ENCODE measurements around the gene DCAF5. TPM values are rescaled to one million over a fixed set of nuclear protein-coding genes. Genes with fewer than 3 reads are reported as not detected.

Gene DCAF5
- total and polyA plus RNA-seq, 9 donors = 22.4 to 43.1 (median 36.7) TPM

GRCh38 chr14:69131176-69131575 lies 21.7 kb downstream of the DCAF5 start:
- no CpG with 5 or more reads among the region's 2 CpGs for WGBS (ENCODE audit: insufficient coverage)
- DNase-seq = no peak
- Histone ChIP-seq H3K27me3 (ENCODE audit: control insufficient read depth, insufficient read depth, low read length) (no peaks in the 10 kb centered on the region), H3K36me3 (ENCODE audit: control insufficient read depth, insufficient read depth, low read length) (no peaks in the 10 kb centered on the region), H3K4me1 (ENCODE audit: control insufficient read depth, insufficient read depth, low read length) (peaks cover 3% of the 10 kb centered on the region), H3K9me3 (replicated peaks; ENCODE audit: control insufficient read depth, low read depth, low read length) (no peaks in the 10 kb centered on the region), H3K27ac (ENCODE audit: low read length) (no peak overlapping the region), H3K4me3 (ENCODE audit: low read length) (no peak overlapping the region)

- H3K9me3 ChIP-seq (replicated peaks; ENCODE audit: control insufficient read depth, low read depth, low read length) = no peaks in the 10 kb centered on the region
- H3K27ac ChIP-seq (ENCODE audit: low read length) = peak overlapping the region; percentile 54
- H3K4me1 ChIP-seq (ENCODE audit: control insufficient read depth, insufficient read depth, low read length) = peaks cover 3% of the 10 kb centered on the region
- DNase-seq = peak; percentile 91
- H3K36me3 ChIP-seq (ENCODE audit: control insufficient read depth, insufficient read depth, low read length) = no peaks in the 10 kb centered on the region
- no peaks in the 10 kb centered on the region for H3K27me3 ChIP-seq (ENCODE audit: control insufficient read depth, insufficient read depth, low read length)
- H3K4me3 ChIP-seq (ENCODE audit: low read length) = no peak overlapping the region
- WGBS (ENCODE audit: insufficient coverage) = 14% methylated on average over 6 of the region's 7 CpGs
Measured at GRCh38 chr14:69129264-69129880, 23.5 kb downstream of the DCAF5 start.

- Histone ChIP-seq H3K4me1 (ENCODE audit: control insufficient read depth, insufficient read depth, low read length) (no peaks in the 10 kb centered on the region), H3K4me3 (ENCODE audit: low read length) (no peak overlapping the region), H3K27ac (ENCODE audit: low read length) (no peak overlapping the region), H3K36me3 (ENCODE audit: control insufficient read depth, insufficient read depth, low read length) (peaks cover 40% of the 10 kb centered on the region), H3K9me3 (replicated peaks; ENCODE audit: control insufficient read depth, low read depth, low read length) (no peaks in the 10 kb centered on the region), H3K27me3 (ENCODE audit: control insufficient read depth, insufficient read depth, low read length) (no peaks in the 10 kb centered on the region)
- no CpG with 5 or more reads among the region's 1 CpG for WGBS (ENCODE audit: insufficient coverage)
- no peak for DNase-seq
Measured at GRCh38 chr14:69118305-69118704, 34.6 kb downstream of the DCAF5 start.

- Histone ChIP-seq H3K9me3 (replicated peaks; ENCODE audit: control insufficient read depth, low read depth, low read length) (no peaks in the 10 kb centered on the region), H3K4me1 (ENCODE audit: control insufficient read depth, insufficient read depth, low read length) (no peaks in the 10 kb centered on the region), H3K36me3 (ENCODE audit: control insufficient read depth, insufficient read depth, low read length) (peaks cover 41% of the 10 kb centered on the region), H3K4me3 (ENCODE audit: low read length) (no peak overlapping the region), H3K27me3 (ENCODE audit: control insufficient read depth, insufficient read depth, low read length) (no peaks in the 10 kb centered on the region), H3K27ac (ENCODE audit: low read length) (no peak overlapping the region)
- DNase-seq = no peak
- WGBS (ENCODE audit: insufficient coverage) = 62% methylated on average over 3 of the region's 6 CpGs
Measured at GRCh38 chr14:69117020-69117767, 35.7 kb downstream of the DCAF5 start.

- Histone ChIP-seq H3K27me3 (ENCODE audit: control insufficient read depth, insufficient read depth, low read length) (no peaks in the 10 kb centered on the region), H3K27ac (ENCODE audit: low read length) (no peak overlapping the region), H3K4me1 (ENCODE audit: control insufficient read depth, insufficient read depth, low read length) (no peaks in the 10 kb centered on the region), H3K4me3 (ENCODE audit: low read length) (no peak overlapping the region), H3K9me3 (replicated peaks; ENCODE audit: control insufficient read depth, low read depth, low read length) (no peaks in the 10 kb centered on the region), H3K36me3 (ENCODE audit: control insufficient read depth, insufficient read depth, low read length) (peaks cover 45% of the 10 kb centered on the region)
- DNase-seq = no peak
- no CpG with 5 or more reads among the region's 3 CpGs for WGBS (ENCODE audit: insufficient coverage)
Measured at GRCh38 chr14:69115407-69116185, 37.3 kb downstream of the DCAF5 start.

- no peaks in the 10 kb centered on the region for H3K27me3 ChIP-seq (ENCODE audit: control insufficient read depth, insufficient read depth, low read length)
- H3K27ac ChIP-seq (ENCODE audit: low read length) = no peak overlapping the region
- WGBS (ENCODE audit: insufficient coverage) = 82% methylated on average over 1 of the region's 2 CpGs
- no peak for DNase-seq
- no peaks in the 10 kb centered on the region for H3K9me3 ChIP-seq (replicated peaks; ENCODE audit: control insufficient read depth, low read depth, low read length)
- H3K36me3 ChIP-seq (ENCODE audit: control insufficient read depth, insufficient read depth, low read length) = peaks cover 47% of the 10 kb centered on the region
- H3K4me3 ChIP-seq (ENCODE audit: low read length) = no peak overlapping the region
- no peaks in the 10 kb centered on the region for H3K4me1 ChIP-seq (ENCODE audit: control insufficient read depth, insufficient read depth, low read length)
Measured at GRCh38 chr14:69114763-69115162, 38.2 kb downstream of the DCAF5 start.

GRCh38 chr14:69108358-69108757 lies 44.6 kb downstream of the DCAF5 start:
- H3K4me1 ChIP-seq (ENCODE audit: control insufficient read depth, insufficient read depth, low read length) = no peaks in the 10 kb centered on the region
- no peaks in the 10 kb centered on the region for H3K27me3 ChIP-seq (ENCODE audit: control insufficient read depth, insufficient read depth, low read length)
- H3K4me3 ChIP-seq (ENCODE audit: low read length) = no peak overlapping the region
- 88% methylated on average over 3 of the region's 3 CpGs for WGBS (ENCODE audit: insufficient coverage)
- no peak overlapping the region for H3K27ac ChIP-seq (ENCODE audit: low read length)
- DNase-seq = no peak
- H3K9me3 ChIP-seq (replicated peaks; ENCODE audit: control insufficient read depth, low read depth, low read length) = no peaks in the 10 kb centered on the region
- peaks cover 35% of the 10 kb centered on the region for H3K36me3 ChIP-seq (ENCODE audit: control insufficient read depth, insufficient read depth, low read length)

GRCh38 chr14:69107407-69108003 lies 45.4 kb downstream of the DCAF5 start:
- no peak overlapping the region for H3K4me3 ChIP-seq (ENCODE audit: low read length)
- no peak overlapping the region for H3K27ac ChIP-seq (ENCODE audit: low read length)
- peak; percentile 72 for DNase-seq
- H3K27me3 ChIP-seq (ENCODE audit: control insufficient read depth, insufficient read depth, low read length) = no peaks in the 10 kb centered on the region
- no peaks in the 10 kb centered on the region for H3K9me3 ChIP-seq (replicated peaks; ENCODE audit: control insufficient read depth, low read depth, low read length)
- no peaks in the 10 kb centered on the region for H3K4me1 ChIP-seq (ENCODE audit: control insufficient read depth, insufficient read depth, low read length)
- WGBS (ENCODE audit: insufficient coverage) = no CpG with 5 or more reads among the region's 3 CpGs
- H3K36me3 ChIP-seq (ENCODE audit: control insufficient read depth, insufficient read depth, low read length) = peaks cover 31% of the 10 kb centered on the region

GRCh38 chr14:69106451-69106850 lies 46.5 kb downstream of the DCAF5 start:
- Histone ChIP-seq H3K36me3 (ENCODE audit: control insufficient read depth, insufficient read depth, low read length) (peaks cover 30% of the 10 kb centered on the region), H3K27me3 (ENCODE audit: control insufficient read depth, insufficient read depth, low read length) (no peaks in the 10 kb centered on the region), H3K9me3 (replicated peaks; ENCODE audit: control insufficient read depth, low read depth, low read length) (no peaks in the 10 kb centered on the region), H3K27ac (ENCODE audit: low read length) (no peak overlapping the region), H3K4me3 (ENCODE audit: low read length) (no peak overlapping the region), H3K4me1 (ENCODE audit: control insufficient read depth, insufficient read depth, low read length) (no peaks in the 10 kb centered on the region)
- no peak for DNase-seq
- WGBS (ENCODE audit: insufficient coverage) = 100% methylated on average over 2 of the region's 5 CpGs

GRCh38 chr14:69105326-69105725 lies 47.6 kb downstream of the DCAF5 start:
- Histone ChIP-seq H3K4me3 (ENCODE audit: low read length) (no peak overlapping the region), H3K9me3 (replicated peaks; ENCODE audit: control insufficient read depth, low read depth, low read length) (no peaks in the 10 kb centered on the region), H3K27me3 (ENCODE audit: control insufficient read depth, insufficient read depth, low read length) (no peaks in the 10 kb centered on the region), H3K36me3 (ENCODE audit: control insufficient read depth, insufficient read depth, low read length) (peaks cover 20% of the 10 kb centered on the region), H3K27ac (ENCODE audit: low read length) (no peak overlapping the region), H3K4me1 (ENCODE audit: control insufficient read depth, insufficient read depth, low read length) (no peaks in the 10 kb centered on the region)
- WGBS (ENCODE audit: insufficient coverage) = 100% methylated on average over 2 of the region's 2 CpGs
- no peak for DNase-seq

Measured in muscle of leg (tissue), 11 donors.